DND-41 (cell line): ENCODE results near the gene INTS3.

Source experiments
- ATAC-seq: fragments of 200-7000 bp; cut with Tn5 transposase; 3 replicates; pipeline ENCODE4 v1.9.1; 2021; ENCODE audit warnings: low read depth; ENCODE audit not compliant: insufficient read depth
- DNase-seq: peaks from one replicate; pipeline ENCODE4 v3.0.0-alpha.2; 2020
- H2AFZ ChIP-seq: 2 replicates; pipeline ENCODE4 v1.6.0; 2012; ENCODE audit warnings: low read depth, low read length
- H3K27ac ChIP-seq: 2 replicates; pipeline ENCODE4 v1.5.1; 2012; ENCODE audit warnings: low read length, inconsistent platforms
- H3K27me3 ChIP-seq: fragments of 200-600 bp; sonication (generic); 2 replicates; pipeline ENCODE4 v1.6.0; 2012; ENCODE audit warnings: low read length, mild to moderate bottlenecking, inconsistent platforms; ENCODE audit not compliant: insufficient read depth, poor library complexity
- H3K36me3 ChIP-seq: 2 replicates; pipeline ENCODE4 v1.5.1; 2012; ENCODE audit warnings: low read length, inconsistent platforms; ENCODE audit not compliant: insufficient read depth
- H3K4me1 ChIP-seq: 2 replicates; pipeline ENCODE4 v1.5.1; 2012; ENCODE audit warnings: mild to moderate bottlenecking, low read length; ENCODE audit not compliant: insufficient read depth
- H3K4me2 ChIP-seq: 2 replicates; pipeline ENCODE4 v1.6.0; 2012; ENCODE audit warnings: mild to moderate bottlenecking, moderate library complexity, low read length, inconsistent platforms; ENCODE audit not compliant: insufficient read depth
- H3K4me3 ChIP-seq, 2 experiments: fragments of 200-600 bp in 1 of 2; shearing (Covaris generic) in 1 of 2; 2 replicates each; pipeline ENCODE4 v1.5.1; 2012 to 2016; ENCODE audit warnings: inconsistent platforms in 2 of 2, low read length in 2 of 2, mild to moderate bottlenecking in 2 of 2, low read depth in 1 of 2, moderate library complexity in 1 of 2
- H3K79me2 ChIP-seq: 2 replicates; pipeline ENCODE4 v1.6.0; 2012; ENCODE audit warnings: low read length, inconsistent platforms; ENCODE audit not compliant: insufficient read depth
- H3K9ac ChIP-seq: 2 replicates; pipeline ENCODE4 v1.6.0; 2012; ENCODE audit warnings: low read depth, mild to moderate bottlenecking, inconsistent platforms, low read length, moderate library complexity
- H3K9me3 ChIP-seq: 2 replicates; pipeline ENCODE4 v1.5.1; 2012; ENCODE audit warnings: low read length, moderate library complexity, mild to moderate bottlenecking, inconsistent platforms; ENCODE audit not compliant: insufficient read depth, severe bottlenecking
- H4K20me1 ChIP-seq: 2 replicates; pipeline ENCODE4 v1.6.0; 2012; ENCODE audit warnings: low read length; ENCODE audit not compliant: insufficient read depth
- CTCF ChIP-seq: IDR thresholded peaks from 2 replicates; pipeline ENCODE4 v1.5.1; 2012; ENCODE audit warnings: borderline replicate concordance, low read length, moderate library complexity, mild to moderate bottlenecking; ENCODE audit not compliant: poor library complexity, severe bottlenecking; ENCODE audit errors: extremely low read depth
- EZH2 ChIP-seq: IDR thresholded peaks from 3 replicates; pipeline ENCODE4 v1.6.1; 2012; ENCODE audit warnings: borderline replicate concordance, low read depth, mild to moderate bottlenecking, moderate library complexity, low read length, inconsistent platforms; ENCODE audit not compliant: severe bottlenecking

Gene INTS3

GRCh38 chr1:153804112-153804511 lies 76.3 kb downstream of the INTS3 start:
- Histone ChIP-seq H3K36me3 (peaks cover 25% of the 10 kb centered on the region), H3K27me3 (no peaks in the 10 kb centered on the region), H3K4me2 (no peak overlapping the region), H3K27ac (no peak overlapping the region), H3K4me1 (no peaks in the 10 kb centered on the region), H3K4me3 (no peak overlapping the region), H2AFZ (no peak overlapping the region), H3K9ac (no peak overlapping the region), H3K79me2 (no peaks in the 10 kb centered on the region), H4K20me1 (no peaks in the 10 kb centered on the region; the same call in 1 of the 2 replicates), H3K9me3 (no peaks in the 10 kb centered on the region)
- TF ChIP-seq EZH2, result no peak
- TF ChIP-seq CTCF, result no peak
- DNase-seq (no peak), ATAC-seq (no peak)

- Histone ChIP-seq H3K27ac (no peak overlapping the region), H3K4me2 (no peak overlapping the region)
Measured at GRCh38 chr1:153805042-153805745, 77.3 kb downstream of the INTS3 start.

GRCh38 chr1:153805886-153806719 lies 78.3 kb downstream of the INTS3 start:
- H3K27ac ChIP-seq, result no peak overlapping the region
- no peak for DNase-seq
- H3K79me2 ChIP-seq, result no peaks in the 10 kb centered on the region
- H3K9me3 ChIP-seq, result no peaks in the 10 kb centered on the region
- H3K9ac ChIP-seq, result no peak overlapping the region
- peaks cover 44% of the 10 kb centered on the region for H3K36me3 ChIP-seq
- no peak overlapping the region for H3K4me2 ChIP-seq
- ATAC-seq, result no peak
- TF ChIP-seq EZH2 (no peak), CTCF (no peak)
- no peaks in the 10 kb centered on the region for H3K4me1 ChIP-seq
- no peaks in the 10 kb centered on the region for H3K27me3 ChIP-seq
- H4K20me1 ChIP-seq, result no peaks in the 10 kb centered on the region; the same call in none of the 2 replicates
- H2AFZ ChIP-seq, result no peak overlapping the region
- no peak overlapping the region for H3K4me3 ChIP-seq

More at GRCh38 chr1:153805042-153805745, 77.3 kb downstream of the INTS3 start:
- ATAC-seq (peak; percentile 27; the same call in 1 of the 3 replicates), DNase-seq (no peak)
- Histone ChIP-seq H3K79me2 (no peaks in the 10 kb centered on the region), H4K20me1 (no peaks in the 10 kb centered on the region; the same call in none of the 2 replicates), H3K4me3 (no peak overlapping the region), H3K9ac (no peak overlapping the region), H3K9me3 (no peaks in the 10 kb centered on the region), H3K27me3 (no peaks in the 10 kb centered on the region), H2AFZ (no peak overlapping the region), H3K36me3 (peaks cover 36% of the 10 kb centered on the region), H3K4me1 (no peaks in the 10 kb centered on the region)
- TF ChIP-seq CTCF (no peak), EZH2 (no peak)
